Stimulated activated naive CD8-positive, alpha-beta T cell treated with anti-CD3 and anti-CD28 coated beads, Interleukin-15, Interleukin-2, amounts not matched to agents 100 ng/mL and 50 ng/mL, for 24 hours (primary cell): ENCODE measurements around the gene SALL1.

Source experiments
- H3K27ac Mint-ChIP-seq: one replicate; pipeline ENCODE4 v1.8.0; 2021; ENCODE audit warnings: mild to moderate bottlenecking, mixed read lengths
- H3K27me3 Mint-ChIP-seq: one replicate; pipeline ENCODE4 v1.8.0; 2021; ENCODE audit warnings: mixed read lengths
- H3K36me3 Mint-ChIP-seq: one replicate; pipeline ENCODE4 v1.8.0; 2021; ENCODE audit warnings: low read depth, mixed read lengths
- H3K4me1 Mint-ChIP-seq: one replicate; pipeline ENCODE4 v1.8.0; 2021; ENCODE audit warnings: low read depth, mixed read lengths
- H3K4me3 Mint-ChIP-seq: one replicate; pipeline ENCODE4 v1.8.0; 2021; ENCODE audit warnings: mild to moderate bottlenecking, mixed read lengths
- H3K9me3 Mint-ChIP-seq: one replicate; pipeline ENCODE4 v1.8.0; 2021; ENCODE audit warnings: mixed read lengths

The SALL1 gene

GRCh38 chr16:51164574-51164973 is 13.5 kb upstream of the SALL1 start:
- Mint-ChIP-seq H3K9me3 (no peaks in the 10 kb centered on the region), H3K36me3 (no peaks in the 10 kb centered on the region), H3K27me3 (peaks cover 4% of the 10 kb centered on the region), H3K4me1 (no peaks in the 10 kb centered on the region), H3K27ac (no peak overlapping the region), H3K4me3 (no peak overlapping the region)

GRCh38 chr16:51163894-51164566 is 13.0 kb upstream of the SALL1 start:
- Mint-ChIP-seq H3K9me3 (no peaks in the 10 kb centered on the region), H3K4me1 (no peaks in the 10 kb centered on the region), H3K27me3 (peaks cover 4% of the 10 kb centered on the region), H3K27ac (no peak overlapping the region), H3K4me3 (no peak overlapping the region), H3K36me3 (no peaks in the 10 kb centered on the region)

- Mint-ChIP-seq H3K27ac (no peak overlapping the region), H3K27me3 (peaks cover 4% of the 10 kb centered on the region), H3K36me3 (no peaks in the 10 kb centered on the region), H3K9me3 (no peaks in the 10 kb centered on the region), H3K4me3 (no peak overlapping the region), H3K4me1 (no peaks in the 10 kb centered on the region)
Measured at GRCh38 chr16:51163366-51163765, 12.3 kb upstream of the SALL1 start.

GRCh38 chr16:51161440-51162195 is 10.5 kb upstream of the SALL1 start:
- no peaks in the 10 kb centered on the region for H3K36me3 Mint-ChIP-seq
- H3K27me3 Mint-ChIP-seq, result peaks cover 20% of the 10 kb centered on the region
- H3K4me3 Mint-ChIP-seq, result no peak overlapping the region
- no peaks in the 10 kb centered on the region for H3K9me3 Mint-ChIP-seq
- H3K27ac Mint-ChIP-seq, result no peak overlapping the region
- H3K4me1 Mint-ChIP-seq, result no peaks in the 10 kb centered on the region

GRCh38 chr16:51159865-51160264 is 8.8 kb upstream of the SALL1 start:
- Mint-ChIP-seq H3K36me3 (no peaks in the 10 kb centered on the region), H3K4me1 (no peaks in the 10 kb centered on the region), H3K27me3 (peaks cover 32% of the 10 kb centered on the region), H3K27ac (no peak overlapping the region), H3K4me3 (no peak overlapping the region), H3K9me3 (no peaks in the 10 kb centered on the region)

GRCh38 chr16:51159296-51159695 is 8.2 kb upstream of the SALL1 start:
- H3K27ac Mint-ChIP-seq, result no peak overlapping the region
- peaks cover 35% of the 10 kb centered on the region for H3K27me3 Mint-ChIP-seq
- no peaks in the 10 kb centered on the region for H3K36me3 Mint-ChIP-seq
- no peaks in the 10 kb centered on the region for H3K9me3 Mint-ChIP-seq
- no peak overlapping the region for H3K4me3 Mint-ChIP-seq
- H3K4me1 Mint-ChIP-seq, result no peaks in the 10 kb centered on the region

- Mint-ChIP-seq H3K4me3 (no peak overlapping the region), H3K9me3 (no peaks in the 10 kb centered on the region), H3K36me3 (peaks cover 5% of the 10 kb centered on the region), H3K4me1 (peaks cover 10% of the 10 kb centered on the region), H3K27me3 (peaks cover 51% of the 10 kb centered on the region), H3K27ac (no peak overlapping the region)
Measured at GRCh38 chr16:51157698-51158097, 6.6 kb upstream of the SALL1 start.

GRCh38 chr16:51156807-51157200 is 5.7 kb upstream of the SALL1 start:
- Mint-ChIP-seq H3K36me3 (peaks cover 5% of the 10 kb centered on the region), H3K4me1 (peaks cover 11% of the 10 kb centered on the region), H3K27ac (no peak overlapping the region), H3K27me3 (peaks cover 53% of the 10 kb centered on the region), H3K4me3 (no peak overlapping the region), H3K9me3 (no peaks in the 10 kb centered on the region)

- Mint-ChIP-seq H3K4me3 (no peak overlapping the region), H3K27me3 (peaks cover 53% of the 10 kb centered on the region), H3K27ac (no peak overlapping the region), H3K9me3 (no peaks in the 10 kb centered on the region), H3K4me1 (peaks cover 11% of the 10 kb centered on the region), H3K36me3 (peaks cover 5% of the 10 kb centered on the region)
Measured at GRCh38 chr16:51155820-51156806, 5.0 kb upstream of the SALL1 start.

GRCh38 chr16:51155199-51155607 is 4.1 kb upstream of the SALL1 start:
- Mint-ChIP-seq H3K9me3 (no peaks in the 10 kb centered on the region), H3K27ac (no peak overlapping the region), H3K4me3 (no peak overlapping the region), H3K36me3 (peaks cover 5% of the 10 kb centered on the region), H3K4me1 (peaks cover 11% of the 10 kb centered on the region), H3K27me3 (peaks cover 56% of the 10 kb centered on the region)

GRCh38 chr16:51154271-51155171 is 3.5 kb upstream of the SALL1 start:
- Mint-ChIP-seq H3K9me3 (no peaks in the 10 kb centered on the region), H3K4me3 (no peak overlapping the region), H3K27ac (no peak overlapping the region), H3K27me3 (peaks cover 59% of the 10 kb centered on the region), H3K36me3 (peaks cover 5% of the 10 kb centered on the region), H3K4me1 (peaks cover 11% of the 10 kb centered on the region)

- H3K27me3 Mint-ChIP-seq, result peaks cover 67% of the 10 kb centered on the region
- H3K9me3 Mint-ChIP-seq, result peaks cover 3% of the 10 kb centered on the region
- H3K4me3 Mint-ChIP-seq, result peak overlapping the region; percentile 8
- peaks cover 11% of the 10 kb centered on the region for H3K4me1 Mint-ChIP-seq
- peak overlapping the region; percentile 49 for H3K27ac Mint-ChIP-seq
- H3K36me3 Mint-ChIP-seq, result peaks cover 5% of the 10 kb centered on the region
Measured at GRCh38 chr16:51153577-51154031, 2.5 kb upstream of the SALL1 start.

- peaks cover 71% of the 10 kb centered on the region for H3K27me3 Mint-ChIP-seq
- H3K4me3 Mint-ChIP-seq, result peak overlapping the region; percentile 30
- peaks cover 11% of the 10 kb centered on the region for H3K4me1 Mint-ChIP-seq
- H3K36me3 Mint-ChIP-seq, result peaks cover 5% of the 10 kb centered on the region
- H3K9me3 Mint-ChIP-seq, result peaks cover 3% of the 10 kb centered on the region
- H3K27ac Mint-ChIP-seq, result peak overlapping the region; percentile 49
Measured at GRCh38 chr16:51152691-51153576, 1.9 kb upstream of the SALL1 start.
